Neural progenitor cell (in vitro differentiated cells): ENCODE measurements around the gene CES5A. TPM values are rescaled to one million over a fixed set of nuclear protein-coding genes. Genes with fewer than 3 reads are reported as not detected.

ENCODE experiments used
- DNase-seq: peaks from one replicate; pipeline ENCODE4 v3.0.0-alpha.2; 2016; ENCODE audit warnings: low spot score
- H2AFZ ChIP-seq: fragments of 200-600 bp; sonication (generic); replicated peaks from 2 replicates; pipeline ENCODE4 v1.6.1; 2016; ENCODE audit warnings: antibody characterized with exemption
- H3F3A ChIP-seq: fragments of 200-600 bp; sonication (generic); 2 replicates; pipeline ENCODE4 v1.6.1; 2016; ENCODE audit warnings: antibody characterized with exemption, low read depth
- H3K27ac ChIP-seq: fragments of 200-600 bp; sonication (generic); 2 replicates; pipeline ENCODE4 v1.5.1; 2016; ENCODE audit warnings: mild to moderate bottlenecking
- H3K27me3 ChIP-seq: fragments of 200-600 bp; sonication (generic); 2 replicates; pipeline ENCODE4 v1.6.1; 2016; ENCODE audit warnings: mild to moderate bottlenecking, moderate library complexity
- H3K36me3 ChIP-seq: fragments of 200-600 bp; sonication (generic); 2 replicates; pipeline ENCODE4 v1.5.1; 2016
- H3K4me1 ChIP-seq: fragments of 200-600 bp; sonication (generic); 2 replicates; pipeline ENCODE4 v1.6.1; 2016; ENCODE audit warnings: mixed run types
- H3K4me2 ChIP-seq: fragments of 200-600 bp; sonication (generic); 2 replicates; pipeline ENCODE4 v1.6.1; 2016
- H3K4me3 ChIP-seq: fragments of 200-600 bp; sonication (generic); 2 replicates; pipeline ENCODE4 v1.5.1; 2016
- H3K79me2 ChIP-seq: fragments of 200-600 bp; sonication (generic); 2 replicates; pipeline ENCODE4 v1.6.1; 2016; ENCODE audit warnings: low read depth
- H3K9ac ChIP-seq: fragments of 200-600 bp; sonication (generic); 2 replicates; pipeline ENCODE4 v1.6.1; 2016
- H3K9me3 ChIP-seq: fragments of 200-600 bp; sonication (generic); 2 replicates; pipeline ENCODE4 v1.5.1; 2016; ENCODE audit warnings: low read depth
- H4K20me1 ChIP-seq: fragments of 200-600 bp; sonication (generic); 2 replicates; pipeline ENCODE4 v1.6.1; 2016; ENCODE audit warnings: low read depth
- H3K27ac Mint-ChIP-seq: 3 replicates; pipeline ENCODE4 v1.8.0; 2021; ENCODE audit warnings: mixed read lengths
- H3K27me3 Mint-ChIP-seq: 2 replicates; pipeline ENCODE4 v1.8.0; 2022; ENCODE audit warnings: low read depth, mild to moderate bottlenecking, inconsistent platforms, moderate library complexity, mixed read lengths; ENCODE audit not compliant: insufficient read depth
- H3K36me3 Mint-ChIP-seq: 3 replicates; pipeline ENCODE4 v1.8.0; 2021; ENCODE audit warnings: mixed read lengths
- H3K4me1 Mint-ChIP-seq: 3 replicates; pipeline ENCODE4 v1.8.0; 2021; ENCODE audit warnings: mixed read lengths
- H3K4me3 Mint-ChIP-seq: 3 replicates; pipeline ENCODE4 v1.8.0; 2021; ENCODE audit warnings: mild to moderate bottlenecking, moderate library complexity, mixed read lengths
- H3K9me3 Mint-ChIP-seq: 3 replicates; pipeline ENCODE4 v1.8.0; 2020; ENCODE audit warnings: mixed read lengths
- CTCF ChIP-seq: fragments of 200-600 bp; sonication (generic); IDR thresholded peaks from 2 replicates; pipeline ENCODE4 v1.5.1; 2017; ENCODE audit warnings: antibody characterized with exemption, mild to moderate bottlenecking
- EZH2 ChIP-seq: fragments of 200-600 bp; sonication (generic); IDR thresholded peaks from 2 replicates; pipeline ENCODE4 v1.6.1; 2017; ENCODE audit warnings: antibody characterized with exemption, mild to moderate bottlenecking, moderate library complexity
- EZH2phosphoT487 ChIP-seq: fragments of 200-600 bp; sonication (generic); IDR thresholded peaks from 2 replicates; pipeline ENCODE4 v1.6.1; 2017; ENCODE audit warnings: antibody characterized with exemption
- total RNA-seq: library from RNA; depleted of rRNA; stranded (reverse); fragments of >200 nt; gene quantifications from 2 replicates; pipeline ENCODE4 v1.2.3, GENCODE V29; 2015; ENCODE audit warnings: low replicate concordance

The CES5A gene
- total RNA-seq, 1 donor from 2014 or later, result not detected

GRCh38 chr16:55853114-55853513 lies 22.1 kb downstream of the CES5A start:
- Mint-ChIP-seq H3K36me3 (no peaks in the 10 kb centered on the region), H3K27ac (no peak overlapping the region), H3K4me3 (no peak overlapping the region), H3K4me1 (no peaks in the 10 kb centered on the region), H3K9me3 (no peaks in the 10 kb centered on the region), H3K27me3 (peaks cover 7% of the 10 kb centered on the region)
- TF ChIP-seq EZH2 (no peak), CTCF (no peak), EZH2phosphoT487 (no peak)
- Histone ChIP-seq H3K9ac (no peak overlapping the region), H2AFZ (no peak overlapping the region), H3K79me2 (no peaks in the 10 kb centered on the region), H3K4me1 (no peaks in the 10 kb centered on the region), H3K9me3 (no peaks in the 10 kb centered on the region), H3K4me2 (no peak overlapping the region), H3K27ac (no peak overlapping the region), H4K20me1 (no peaks in the 10 kb centered on the region), H3K36me3 (no peaks in the 10 kb centered on the region), H3F3A (no peaks in the 10 kb centered on the region), H3K27me3 (no peaks in the 10 kb centered on the region), H3K4me3 (no peak overlapping the region)
- DNase-seq, result no peak

GRCh38 chr16:55849536-55849935 lies 25.6 kb downstream of the CES5A start:
- H3K4me1 Mint-ChIP-seq, result no peaks in the 10 kb centered on the region
- H3K27ac Mint-ChIP-seq, result no peak overlapping the region
- Histone ChIP-seq H3K9me3 (no peaks in the 10 kb centered on the region), H4K20me1 (no peaks in the 10 kb centered on the region), H3K79me2 (no peaks in the 10 kb centered on the region), H3F3A (no peaks in the 10 kb centered on the region), H3K4me3 (no peak overlapping the region), H3K9ac (no peak overlapping the region), H3K4me1 (no peaks in the 10 kb centered on the region), H2AFZ (no peak overlapping the region), H3K36me3 (no peaks in the 10 kb centered on the region), H3K27me3 (no peaks in the 10 kb centered on the region), H3K4me2 (no peak overlapping the region), H3K27ac (no peak overlapping the region)
- H3K27me3 Mint-ChIP-seq, result peaks cover 8% of the 10 kb centered on the region
- H3K4me3 Mint-ChIP-seq, result no peak overlapping the region
- no peak for DNase-seq
- H3K36me3 Mint-ChIP-seq, result no peaks in the 10 kb centered on the region
- H3K9me3 Mint-ChIP-seq, result no peaks in the 10 kb centered on the region
- TF ChIP-seq EZH2 (no peak), EZH2phosphoT487 (no peak)

GRCh38 chr16:55846598-55847346 lies 28.4 kb downstream of the CES5A start:
- H3K4me1 Mint-ChIP-seq, result no peaks in the 10 kb centered on the region
- Histone ChIP-seq H3K36me3 (no peaks in the 10 kb centered on the region), H3K9ac (no peak overlapping the region), H3K4me1 (no peaks in the 10 kb centered on the region), H3K79me2 (no peaks in the 10 kb centered on the region), H2AFZ (no peak overlapping the region), H4K20me1 (no peaks in the 10 kb centered on the region), H3K4me3 (no peak overlapping the region), H3F3A (no peaks in the 10 kb centered on the region), H3K27me3 (no peaks in the 10 kb centered on the region), H3K9me3 (no peaks in the 10 kb centered on the region), H3K4me2 (no peak overlapping the region), H3K27ac (no peak overlapping the region)
- no peak for TF ChIP-seq EZH2phosphoT487
- TF ChIP-seq CTCF, result no peak
- no peak for DNase-seq
- no peaks in the 10 kb centered on the region for H3K9me3 Mint-ChIP-seq
- H3K4me3 Mint-ChIP-seq, result no peak overlapping the region
- peaks cover 10% of the 10 kb centered on the region for H3K27me3 Mint-ChIP-seq
- no peak overlapping the region for H3K27ac Mint-ChIP-seq
- H3K36me3 Mint-ChIP-seq, result no peaks in the 10 kb centered on the region

GRCh38 chr16:55843105-55843395 lies 32.1 kb downstream of the CES5A start:
- DNase-seq, result no peak
- peaks cover 7% of the 10 kb centered on the region for H3K27me3 Mint-ChIP-seq
- no peak overlapping the region for H3K27ac Mint-ChIP-seq
- no peak overlapping the region for H3K9ac ChIP-seq
- H3K4me3 Mint-ChIP-seq, result no peak overlapping the region
- no peaks in the 10 kb centered on the region for H3K36me3 ChIP-seq
- no peaks in the 10 kb centered on the region for H3K9me3 Mint-ChIP-seq
- H3K4me2 ChIP-seq, result no peak overlapping the region
- H3K36me3 Mint-ChIP-seq, result no peaks in the 10 kb centered on the region
- no peaks in the 10 kb centered on the region for H3K79me2 ChIP-seq
- TF ChIP-seq EZH2phosphoT487 (no peak), CTCF (no peak), EZH2 (no peak)
- H3F3A ChIP-seq, result no peaks in the 10 kb centered on the region
- H3K9me3 ChIP-seq, result no peaks in the 10 kb centered on the region
- no peaks in the 10 kb centered on the region for H3K4me1 Mint-ChIP-seq
- H3K27ac ChIP-seq, result no peak overlapping the region
- H3K4me3 ChIP-seq, result no peak overlapping the region
- H3K4me1 ChIP-seq, result no peaks in the 10 kb centered on the region
- no peak overlapping the region for H2AFZ ChIP-seq
- no peaks in the 10 kb centered on the region for H3K27me3 ChIP-seq
- H4K20me1 ChIP-seq, result no peaks in the 10 kb centered on the region
